Measurements from ENCODE around the gene DMRT3. TPM values are rescaled to one million over a fixed set of nuclear protein-coding genes. Genes with fewer than 3 reads are reported as not detected.

DMRT3 gene
- total RNA-seq, 4 donors from 2014 or later, result 2.5 to 26.1 (median 7.3) TPM

GRCh38 chr9:982394-983230 is 6.2 kb downstream of the DMRT3 start:
- WGBS, 2 donors, result 67 to 71% methylated on average over 15 of the region's 15 CpGs
- no peak for DNase-seq
- intact Hi-C loops (cut with DNase I), result no loop called here

GRCh38 chr9:994005-994404 is 17.6 kb downstream of the DMRT3 start:
- Histone ChIP-seq H3K4me3 (replicated peaks in 1 of 3) (no peak overlapping the region), H3K27me3 (no peaks in the 10 kb centered on the region), H3K4me1 (peaks cover 18 to 24% of the 10 kb centered on the region in 2 donors), H3K36me3 (peaks cover 2 to 7% of the 10 kb centered on the region in 2 donors), H3K9me3 (no peaks in the 10 kb centered on the region), H3K27ac (no peak overlapping the region)
- TF ChIP-seq CTCF (IDR thresholded peaks at IDR 0.05), result no peak
- TF ChIP-seq POLR2A (IDR thresholded peaks at IDR 0.05), result no peak
- intact Hi-C loops (cut with DNase I), result loop anchor here (5.0 kb wide), 1 partner anchor 92 kb away; no protein-coding TSS in a partner anchor
- DNase-seq, result no peak
- 87 to 93% methylated on average over 4 of the region's 4 CpGs for WGBS, 2 donors

More at GRCh38 chr9:982394-983230, 6.2 kb downstream of the DMRT3 start:
- TF ChIP-seq POLR2A (IDR thresholded peaks at IDR 0.05) (no peak), CTCF (IDR thresholded peaks at IDR 0.05) (no peak)
- peak overlapping the region in 2 of 3 donors; percentile 48 to 59 for H3K27ac ChIP-seq
- no peaks in the 10 kb centered on the region for H3K36me3 ChIP-seq
- no peak overlapping the region for H3K4me3 ChIP-seq (replicated peaks in 1 of 3)
- H3K4me1 ChIP-seq, result peaks cover 30 to 43% of the 10 kb centered on the region in 2 donors
- no peaks in the 10 kb centered on the region for H3K9me3 ChIP-seq
- no peaks in the 10 kb centered on the region for H3K27me3 ChIP-seq

- no peak for DNase-seq
- Histone ChIP-seq H3K4me3 (replicated peaks in 1 of 3) (no peak overlapping the region), H3K9me3 (no peaks in the 10 kb centered on the region), H3K36me3 (peaks cover 2 to 6% of the 10 kb centered on the region in 2 donors), H3K4me1 (peaks cover 21 to 29% of the 10 kb centered on the region in 2 donors), H3K27ac (peak overlapping the region in 2 of 3 donors; percentile 46 to 59), H3K27me3 (no peaks in the 10 kb centered on the region)
- TF ChIP-seq POLR2A (IDR thresholded peaks at IDR 0.05), result no peak
- TF ChIP-seq CTCF (IDR thresholded peaks at IDR 0.05), result no peak
- intact Hi-C loops (cut with DNase I), result no loop called here
- 87 to 93% methylated on average over 4 of the region's 4 CpGs for WGBS, 2 donors
Observed at GRCh38 chr9:995192-995591, 18.7 kb downstream of the DMRT3 start.

- DNase-seq, result no peak
- H3K4me1 ChIP-seq, result peaks cover 26 to 34% of the 10 kb centered on the region in 2 donors
- intact Hi-C loops (cut with DNase I), result no loop called here
- peak overlapping the region in 2 of 3 donors; percentile 46 to 59 for H3K27ac ChIP-seq
- 36 to 44% methylated on average over 3 of the region's 3 CpGs for WGBS, 2 donors
- H3K4me3 ChIP-seq (replicated peaks in 1 of 3), result no peak overlapping the region
- no peaks in the 10 kb centered on the region for H3K9me3 ChIP-seq
- H3K27me3 ChIP-seq, result no peaks in the 10 kb centered on the region
- H3K36me3 ChIP-seq, result no peaks in the 10 kb centered on the region
- TF ChIP-seq POLR2A (IDR thresholded peaks at IDR 0.05), result no peak
- TF ChIP-seq CTCF (IDR thresholded peaks at IDR 0.05), result no peak
Observed at GRCh38 chr9:995781-996180, 19.3 kb downstream of the DMRT3 start.

Data from thyroid gland (tissue), 4 donors.